Duodenal mucosa (tissue), 2 donors: ENCODE data around the gene ARFGAP2.

Experiments used
- H3K27ac ChIP-seq: one replicate; pipeline ENCODE4 v1.7.0; 2013; ENCODE audit warnings: low read depth, low read length
- H3K27me3 ChIP-seq, 2 donors: one replicate each; pipeline ENCODE4 v1.7.0; 2013; ENCODE audit warnings: low read length in 2 of 2, control low read depth in 1 of 2; ENCODE audit not compliant: insufficient read depth in 2 of 2, control insufficient read depth in 1 of 2
- H3K36me3 ChIP-seq, 2 donors: one replicate each; pipeline ENCODE4 v1.7.0; 2013; ENCODE audit warnings: low read length in 2 of 2, control low read depth in 1 of 2; ENCODE audit not compliant: insufficient read depth in 2 of 2, control insufficient read depth in 1 of 2
- H3K4me1 ChIP-seq, 2 donors: one replicate each; pipeline ENCODE4 v1.7.0; 2013; ENCODE audit warnings: low read length in 2 of 2, control low read depth in 1 of 2; ENCODE audit not compliant: insufficient read depth in 2 of 2, control insufficient read depth in 1 of 2
- H3K4me3 ChIP-seq, 2 donors: one replicate each; pipeline ENCODE4 v1.7.0; 2013; ENCODE audit warnings: low read length in 2 of 2, low read depth in 1 of 2
- H3K9ac ChIP-seq, 2 donors: one replicate each; pipeline ENCODE4 v1.7.0; 2013; ENCODE audit warnings: low read length in 2 of 2, low read depth in 1 of 2
- H3K9me3 ChIP-seq, 2 donors: one replicate each; pipeline ENCODE4 v1.7.0; 2013; ENCODE audit warnings: low read length in 2 of 2, control low read depth in 1 of 2; ENCODE audit not compliant: control insufficient read depth in 1 of 2

The ARFGAP2 gene

DNA sequence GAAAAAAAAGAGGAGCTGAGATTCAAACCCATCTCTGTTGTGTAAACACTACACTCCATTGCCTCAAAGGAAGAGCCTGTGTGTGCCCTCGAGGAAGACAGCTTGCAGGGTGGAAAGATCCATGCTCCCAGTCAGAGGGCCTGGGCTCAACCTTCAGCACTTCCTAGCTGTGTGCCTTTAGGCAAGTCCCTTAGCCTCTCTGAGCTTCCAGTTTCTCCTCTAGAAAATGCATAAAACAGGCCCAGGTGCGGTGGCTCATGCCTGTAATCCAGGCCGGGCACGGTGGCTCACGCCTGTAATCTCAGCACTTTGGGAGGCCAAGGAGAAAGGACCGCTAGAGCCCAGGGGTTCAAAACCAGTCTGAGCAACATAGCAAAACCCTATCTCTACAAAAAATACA lies 4.6 kb upstream of the ARFGAP2 start:
- Histone ChIP-seq H3K36me3 (no peaks in the 10 kb centered on the region), H3K27ac (no peak overlapping the region), H3K9me3 (no peaks in the 10 kb centered on the region), H3K4me3 (no peak overlapping the region), H3K27me3 (peaks cover 0 to 5% of the 10 kb centered on the region in 2 donors), H3K4me1 (peaks cover 23% of the 10 kb centered on the region in 2 donors), H3K9ac (no peak overlapping the region)

DNA sequence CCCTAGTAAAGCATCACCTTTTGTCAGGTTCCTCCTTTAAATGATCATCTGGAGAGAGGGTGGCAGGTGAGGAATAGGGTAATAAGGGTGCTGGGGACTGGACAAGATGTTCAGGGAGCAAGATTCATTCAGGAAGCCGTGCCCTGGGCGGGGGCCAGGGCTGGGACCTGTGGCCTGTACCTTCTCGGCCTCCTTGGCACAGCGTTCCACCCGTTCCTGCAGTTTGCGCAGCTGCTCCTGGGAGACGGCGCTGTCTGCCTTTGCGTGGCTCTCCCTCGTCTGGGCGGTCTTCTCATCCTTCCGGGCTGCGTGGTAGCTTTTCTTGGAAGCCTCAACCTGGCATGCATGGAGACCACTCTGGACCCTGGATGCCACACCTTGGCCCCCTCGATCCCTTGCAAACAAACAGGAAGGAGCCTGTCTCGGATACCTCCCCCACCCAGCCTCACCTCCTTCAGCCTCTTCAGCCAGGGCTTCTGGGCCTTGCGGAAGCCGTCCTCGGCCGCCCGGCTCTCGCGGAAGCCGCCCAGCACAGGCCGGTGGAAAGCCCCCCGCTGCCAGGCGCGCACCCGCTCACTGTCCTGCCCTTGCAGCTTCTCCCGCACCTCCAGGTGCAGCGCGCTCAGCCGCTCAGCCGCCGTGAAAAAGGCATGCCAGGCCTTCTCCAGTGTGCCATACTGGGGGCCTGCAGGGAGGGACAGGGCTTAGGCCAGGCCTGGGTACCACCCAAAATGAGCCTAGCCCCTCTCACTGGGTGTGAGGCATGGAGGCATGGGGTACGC lies 3.5 kb upstream of the ARFGAP2 start:
- H3K4me1 ChIP-seq: peaks cover 27 to 32% of the 10 kb centered on the region in 2 donors
- no peak overlapping the region for H3K9ac ChIP-seq
- H3K9me3 ChIP-seq: no peaks in the 10 kb centered on the region
- no peak overlapping the region for H3K4me3 ChIP-seq
- peaks cover 0 to 5% of the 10 kb centered on the region in 2 donors for H3K27me3 ChIP-seq
- no peak overlapping the region for H3K27ac ChIP-seq
- peaks cover 0 to 2% of the 10 kb centered on the region in 2 donors for H3K36me3 ChIP-seq

DNA sequence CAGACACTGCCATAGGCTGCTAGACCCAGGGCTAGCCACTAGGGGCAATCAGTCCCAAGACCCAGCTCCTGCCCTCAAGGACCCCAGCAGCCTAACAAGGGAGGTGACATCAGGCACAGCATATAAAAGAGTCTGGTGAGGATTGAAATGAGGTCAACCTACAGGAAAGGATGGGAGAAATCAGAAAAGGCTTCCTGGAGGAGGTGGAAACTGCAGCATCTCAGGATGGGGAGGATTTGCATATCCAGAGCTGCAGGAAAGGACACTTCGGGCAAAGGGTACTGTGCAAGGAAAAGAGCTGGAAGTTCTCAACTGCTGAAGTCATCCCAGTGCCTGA lies 2.9 kb upstream of the ARFGAP2 start:
- no peak overlapping the region for H3K9ac ChIP-seq
- no peak overlapping the region for H3K4me3 ChIP-seq
- H3K4me1 ChIP-seq: peaks cover 25 to 29% of the 10 kb centered on the region in 2 donors
- H3K27ac ChIP-seq: no peak overlapping the region
- no peaks in the 10 kb centered on the region for H3K9me3 ChIP-seq
- H3K36me3 ChIP-seq: peaks cover 5 to 8% of the 10 kb centered on the region in 2 donors
- no peaks in the 10 kb centered on the region for H3K27me3 ChIP-seq

- Histone ChIP-seq H3K9ac (no peak overlapping the region), H3K27me3 (no peaks in the 10 kb centered on the region), H3K4me1 (peaks cover 23 to 25% of the 10 kb centered on the region in 2 donors), H3K9me3 (no peaks in the 10 kb centered on the region), H3K4me3 (no peak overlapping the region), H3K27ac (no peak overlapping the region), H3K36me3 (peaks cover 6 to 9% of the 10 kb centered on the region in 2 donors)
These were observed 2.3 kb upstream of the ARFGAP2 start for GRCh38 chr11:47178737-47179654.

DNA sequence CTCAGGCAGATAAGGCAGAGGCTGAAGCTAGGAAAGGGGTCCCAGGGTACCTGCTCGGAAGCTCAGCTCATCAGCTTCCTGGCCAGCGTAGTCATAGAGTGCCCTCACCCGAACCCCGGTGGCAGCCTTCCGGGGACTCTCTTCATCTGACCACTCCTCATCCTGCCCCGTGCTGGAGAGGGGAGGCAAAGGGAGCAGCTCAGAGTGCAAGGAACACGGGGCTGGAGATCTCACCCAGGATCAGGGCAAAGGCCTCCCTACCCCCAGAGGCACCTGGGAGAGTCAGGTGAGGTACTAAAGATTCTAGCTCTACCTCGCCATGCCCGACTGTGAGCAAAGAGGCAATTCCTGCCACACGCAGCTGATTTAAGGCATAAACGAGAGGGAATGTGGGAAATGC lies 1.6 kb upstream of the ARFGAP2 start:
- Histone ChIP-seq H3K27ac (no peak overlapping the region), H3K9ac (peak overlapping the region in 1 of 2 donors; percentile 86), H3K4me1 (peaks cover 23 to 25% of the 10 kb centered on the region in 2 donors), H3K27me3 (no peaks in the 10 kb centered on the region), H3K4me3 (no peak overlapping the region), H3K9me3 (no peaks in the 10 kb centered on the region), H3K36me3 (peaks cover 9 to 14% of the 10 kb centered on the region in 2 donors)

- Histone ChIP-seq H3K4me1 (peaks cover 23 to 25% of the 10 kb centered on the region in 2 donors), H3K9ac (peak overlapping the region; percentile 82 to 86), H3K9me3 (no peaks in the 10 kb centered on the region), H3K4me3 (peak overlapping the region; percentile 75 to 89), H3K27me3 (no peaks in the 10 kb centered on the region), H3K36me3 (peaks cover 13 to 18% of the 10 kb centered on the region in 2 donors), H3K27ac (peak overlapping the region; percentile 98)
These were observed 1.2 kb upstream of the ARFGAP2 start for GRCh38 chr11:47177846-47178245.

GRCh38 chr11:47177229-47177845 lies 658 bp upstream of the ARFGAP2 start:
- no peaks in the 10 kb centered on the region for H3K27me3 ChIP-seq
- H3K9me3 ChIP-seq: no peaks in the 10 kb centered on the region
- H3K9ac ChIP-seq: peak overlapping the region; percentile 82 to 86
- H3K4me1 ChIP-seq: peaks cover 23 to 25% of the 10 kb centered on the region in 2 donors
- H3K4me3 ChIP-seq: peak overlapping the region; percentile 75 to 89
- H3K27ac ChIP-seq: peak overlapping the region; percentile 98
- H3K36me3 ChIP-seq: peaks cover 17 to 23% of the 10 kb centered on the region in 2 donors

GRCh38 chr11:47175746-47176327 lies 842 bp downstream of the ARFGAP2 start:
- Histone ChIP-seq H3K4me1 (peaks cover 23 to 25% of the 10 kb centered on the region in 2 donors), H3K9me3 (no peaks in the 10 kb centered on the region), H3K27ac (no peak overlapping the region), H3K36me3 (peaks cover 29 to 38% of the 10 kb centered on the region in 2 donors), H3K27me3 (no peaks in the 10 kb centered on the region), H3K4me3 (peak overlapping the region; percentile 92 to 96), H3K9ac (peak overlapping the region; percentile 90 to 98)

GRCh38 chr11:47172740-47173336 lies 3.8 kb downstream of the ARFGAP2 start:
- H3K4me1 ChIP-seq: peaks cover 16 to 19% of the 10 kb centered on the region in 2 donors
- no peak overlapping the region for H3K4me3 ChIP-seq
- no peak overlapping the region for H3K9ac ChIP-seq
- no peaks in the 10 kb centered on the region for H3K27me3 ChIP-seq
- H3K27ac ChIP-seq: no peak overlapping the region
- H3K36me3 ChIP-seq: peaks cover 36 to 62% of the 10 kb centered on the region in 2 donors
- H3K9me3 ChIP-seq: no peaks in the 10 kb centered on the region
